Measurements from ENCODE around the gene KRT33B.

DNA sequence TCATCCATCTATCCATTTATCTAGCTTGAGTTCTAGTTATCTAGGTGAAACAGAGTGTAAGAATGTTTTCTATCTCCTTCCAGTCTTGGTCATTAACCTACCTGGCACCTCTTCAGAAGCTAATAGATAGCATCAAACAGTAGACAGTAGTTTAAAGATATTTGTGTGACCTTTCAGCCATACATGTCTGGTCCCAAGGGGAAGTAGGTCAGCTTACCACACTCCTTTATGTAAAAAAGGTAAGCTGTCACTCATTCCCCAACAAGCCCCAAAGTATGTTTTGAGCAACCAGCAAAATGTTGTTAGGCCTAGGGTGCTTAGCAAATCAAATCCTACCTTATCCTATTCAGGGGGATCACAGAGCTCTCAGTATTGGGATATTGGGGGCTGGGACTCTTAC is 3.5 kb downstream of the KRT33B start:
- TF ChIP-seq, protein P1, sequence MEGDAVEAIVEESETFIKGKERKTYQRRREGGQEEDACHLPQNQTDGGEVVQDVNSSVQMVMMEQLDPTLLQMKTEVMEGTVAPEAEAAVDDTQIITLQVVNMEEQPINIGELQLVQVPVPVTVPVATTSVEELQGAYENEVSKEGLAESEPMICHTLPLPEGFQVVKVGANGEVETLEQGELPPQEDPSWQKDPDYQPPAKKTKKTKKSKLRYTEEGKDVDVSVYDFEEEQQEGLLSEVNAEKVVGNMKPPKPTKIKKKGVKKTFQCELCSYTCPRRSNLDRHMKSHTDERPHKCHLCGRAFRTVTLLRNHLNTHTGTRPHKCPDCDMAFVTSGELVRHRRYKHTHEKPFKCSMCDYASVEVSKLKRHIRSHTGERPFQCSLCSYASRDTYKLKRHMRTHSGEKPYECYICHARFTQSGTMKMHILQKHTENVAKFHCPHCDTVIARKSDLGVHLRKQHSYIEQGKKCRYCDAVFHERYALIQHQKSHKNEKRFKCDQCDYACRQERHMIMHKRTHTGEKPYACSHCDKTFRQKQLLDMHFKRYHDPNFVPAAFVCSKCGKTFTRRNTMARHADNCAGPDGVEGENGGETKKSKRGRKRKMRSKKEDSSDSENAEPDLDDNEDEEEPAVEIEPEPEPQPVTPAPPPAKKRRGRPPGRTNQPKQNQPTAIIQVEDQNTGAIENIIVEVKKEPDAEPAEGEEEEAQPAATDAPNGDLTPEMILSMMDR (IDR thresholded peaks at IDR 0.05), result no peak
- TF ChIP-seq POLR2A (IDR thresholded peaks at IDR 0.05), result no peak

All from thyroid gland (tissue), 4 donors.